Activated CD4-positive, alpha-beta T cell treated with anti-CD3 and anti-CD28 coated beads for 24 hours (primary cell): Measurements from ENCODE around the gene CAVIN2.

ENCODE experiments used
- DNase-seq, 2 donors: peaks; one replicate each; pipeline ENCODE4 v3.0.0-alpha.2; 2020; ENCODE audit warnings: low read depth in 2 of 2

Gene CAVIN2

GRCh38 chr2:191864628-191865374, 17.9 kb upstream of the CAVIN2 start:
- no peak for DNase-seq

- DNase-seq, result no peak
Observed at GRCh38 chr2:191863988-191864387, 17.1 kb upstream of the CAVIN2 start.

- no peak for DNase-seq
Observed at GRCh38 chr2:191862156-191862775, 15.4 kb upstream of the CAVIN2 start.

- no peak for DNase-seq
Observed at GRCh38 chr2:191860760-191861466, 14.0 kb upstream of the CAVIN2 start.

GRCh38 chr2:191859681-191860080, 12.8 kb upstream of the CAVIN2 start:
- DNase-seq, result no peak

GRCh38 chr2:191857886-191858285, 11.0 kb upstream of the CAVIN2 start:
- no peak for DNase-seq

GRCh38 chr2:191857259-191857805, 10.4 kb upstream of the CAVIN2 start:
- no peak for DNase-seq

GRCh38 chr2:191856111-191856876, 9.4 kb upstream of the CAVIN2 start:
- no peak for DNase-seq

- DNase-seq, result no peak
Observed at GRCh38 chr2:191855382-191855781, 8.5 kb upstream of the CAVIN2 start.

GRCh38 chr2:191854382-191855372, 7.8 kb upstream of the CAVIN2 start:
- no peak for DNase-seq

GRCh38 chr2:191853843-191854242, 7.0 kb upstream of the CAVIN2 start:
- no peak for DNase-seq

- no peak for DNase-seq
Observed at GRCh38 chr2:191851158-191851557, 4.3 kb upstream of the CAVIN2 start.

- DNase-seq, result no peak
Observed at GRCh38 chr2:191848771-191849767, 2.2 kb upstream of the CAVIN2 start.

GRCh38 chr2:191847764-191848163, 876 bp upstream of the CAVIN2 start:
- DNase-seq, result no peak

GRCh38 chr2:191845876-191846514, 893 bp downstream of the CAVIN2 start:
- no peak for DNase-seq

GRCh38 chr2:191845248-191845715, 1.6 kb downstream of the CAVIN2 start:
- DNase-seq, result no peak

- DNase-seq, result no peak
Observed at GRCh38 chr2:191844706-191845105, 2.2 kb downstream of the CAVIN2 start.

- no peak for DNase-seq
Observed at GRCh38 chr2:191840921-191841320, 6.0 kb downstream of the CAVIN2 start.
